ENCODE results near the gene AGXT2.
"Not testable (repeated sequence)": the region's sequence is repeated elsewhere in the genome, so short reads cannot be mapped to it uniquely, and the experiment has no call there.

The AGXT2 gene

GRCh38 chr5:35050541-35051126, 2.9 kb upstream of the AGXT2 start:
- no peak for DNase-seq

GRCh38 chr5:35048910-35049309, 1.2 kb upstream of the AGXT2 start:
- no peak for DNase-seq

- DNase-seq = no peak
Observed at GRCh38 chr5:35046774-35047173, 975 bp downstream of the AGXT2 start.

GRCh38 chr5:35045280-35045679, 2.5 kb downstream of the AGXT2 start:
- DNase-seq = no peak

- no peak for DNase-seq
Observed at GRCh38 chr5:35044649-35045048, 3.1 kb downstream of the AGXT2 start.

GRCh38 chr5:35042781-35043180, 5.0 kb downstream of the AGXT2 start:
- DNase-seq = no peak

GRCh38 chr5:35041261-35041660, 6.5 kb downstream of the AGXT2 start:
- DNase-seq = no peak

- no peak for DNase-seq
Observed at GRCh38 chr5:35038891-35039290, 8.9 kb downstream of the AGXT2 start.

- DNase-seq = no peak
Observed at GRCh38 chr5:35036536-35036935, 11.2 kb downstream of the AGXT2 start.

- not testable (repeated sequence) for DNase-seq
Observed at GRCh38 chr5:35035929-35036328, 11.8 kb downstream of the AGXT2 start.

GRCh38 chr5:35035271-35035670, 12.5 kb downstream of the AGXT2 start:
- DNase-seq = no peak

- DNase-seq = no peak
Observed at GRCh38 chr5:35032356-35032755, 15.4 kb downstream of the AGXT2 start.

- DNase-seq = no peak
Observed at GRCh38 chr5:35031276-35031675, 16.5 kb downstream of the AGXT2 start.

- DNase-seq = no peak
Observed at GRCh38 chr5:35030426-35031100, 17.2 kb downstream of the AGXT2 start.

- DNase-seq = no peak
Observed at GRCh38 chr5:35029333-35029732, 18.4 kb downstream of the AGXT2 start.

GRCh38 chr5:35026941-35027340, 20.8 kb downstream of the AGXT2 start:
- DNase-seq = no peak

- DNase-seq = no peak
Observed at GRCh38 chr5:35026280-35026840, 21.4 kb downstream of the AGXT2 start.

- DNase-seq = no peak
Observed at GRCh38 chr5:35024911-35025510, 22.7 kb downstream of the AGXT2 start.

- no peak for DNase-seq
Observed at GRCh38 chr5:35023391-35024178, 24.2 kb downstream of the AGXT2 start.

GRCh38 chr5:35016174-35017051, 31.3 kb downstream of the AGXT2 start:
- DNase-seq = no peak

- no peak for DNase-seq
Observed at GRCh38 chr5:35015063-35015462, 32.7 kb downstream of the AGXT2 start.

- DNase-seq = no peak
Observed at GRCh38 chr5:35012796-35013195, 35.0 kb downstream of the AGXT2 start.
